ENCODE data around the gene KIF16B.
A peak's percentile ranks its signal among the peaks of the same experiment; 100 is the strongest.

Gene KIF16B

GRCh38 chr20:16337707-16338106 is 235.5 kb downstream of the KIF16B start:
- DNase-seq = no peak

- no peak for DNase-seq
These were observed 245.6 kb downstream of the KIF16B start for GRCh38 chr20:16327606-16328005.

GRCh38 chr20:16321291-16321690 is 252.0 kb downstream of the KIF16B start:
- no peak for DNase-seq

- no peak for DNase-seq
These were observed 255.5 kb downstream of the KIF16B start for GRCh38 chr20:16317445-16318362.

- DNase-seq = no peak
These were observed 256.7 kb downstream of the KIF16B start for GRCh38 chr20:16316513-16316912.

GRCh38 chr20:16314748-16315159 is 258.5 kb downstream of the KIF16B start:
- DNase-seq = no peak

- DNase-seq = no peak
These were observed 258.9 kb downstream of the KIF16B start for GRCh38 chr20:16314320-16314719.

- no peak for DNase-seq
These were observed 259.3 kb downstream of the KIF16B start for GRCh38 chr20:16313917-16314316.

- DNase-seq = no peak
These were observed 260.2 kb downstream of the KIF16B start for GRCh38 chr20:16312998-16313397.

- DNase-seq = no peak
These were observed 261.5 kb downstream of the KIF16B start for GRCh38 chr20:16311756-16312155.

- DNase-seq = no peak
These were observed 264.5 kb downstream of the KIF16B start for GRCh38 chr20:16308754-16309153.

- no peak for DNase-seq
These were observed 270.4 kb downstream of the KIF16B start for GRCh38 chr20:16302818-16303217.

- no peak for DNase-seq
These were observed 271.3 kb downstream of the KIF16B start for GRCh38 chr20:16301986-16302385.

GRCh38 chr20:16299897-16300296 is 273.4 kb downstream of the KIF16B start:
- no peak for DNase-seq

- DNase-seq = no peak
These were observed 276.3 kb downstream of the KIF16B start for GRCh38 chr20:16296931-16297330.

GRCh38 chr20:16295534-16295933 is 277.7 kb downstream of the KIF16B start:
- no peak for DNase-seq

GRCh38 chr20:16293590-16293989 is 279.7 kb downstream of the KIF16B start:
- DNase-seq = peak; percentile 8

- DNase-seq = no peak
These were observed 280.9 kb downstream of the KIF16B start for GRCh38 chr20:16292226-16292880.

- no peak for DNase-seq
These were observed 282.9 kb downstream of the KIF16B start for GRCh38 chr20:16290358-16290757.

- DNase-seq = no peak
These were observed 285.5 kb downstream of the KIF16B start for GRCh38 chr20:16287776-16288175.

- DNase-seq = no peak
These were observed 286.6 kb downstream of the KIF16B start for GRCh38 chr20:16286601-16287000.

GRCh38 chr20:16284385-16285100 is 288.7 kb downstream of the KIF16B start:
- no peak for DNase-seq

- DNase-seq = no peak
These were observed 289.3 kb downstream of the KIF16B start for GRCh38 chr20:16283978-16284377.

- DNase-seq = no peak
These were observed 289.9 kb downstream of the KIF16B start for GRCh38 chr20:16283307-16283706.
